HG02571 (cell line): ENCODE measurements around the gene YEATS2.

Experiments
- ATAC-seq: cut with Tn5 transposase; IDR thresholded peaks from one replicate; pipeline ENCODE4 v1.9.1; 2021; ENCODE audit warnings: mild to moderate bottlenecking, moderate library complexity; ENCODE audit not compliant: unreplicated experiment

YEATS2 gene

DNA sequence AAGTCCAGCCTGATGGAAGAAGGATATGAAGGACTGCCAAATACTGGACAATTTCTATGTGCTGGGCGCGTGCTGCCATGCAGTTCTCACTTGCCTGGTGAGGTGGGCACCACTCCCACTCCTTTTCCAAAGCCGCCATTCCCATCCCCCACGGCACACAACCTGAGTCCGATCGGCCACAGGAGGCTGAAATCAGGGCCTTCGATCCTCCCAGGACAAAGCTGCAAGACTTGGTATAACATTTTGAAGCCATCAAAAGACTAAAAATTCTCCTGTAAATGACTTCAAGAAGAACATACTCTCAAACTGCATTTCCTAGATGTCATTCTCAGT lies 130.9 kb downstream of the YEATS2 start:
- ATAC-seq: no peak

GRCh38 chr3:183829466-183829865 lies 131.9 kb downstream of the YEATS2 start:
- no peak for ATAC-seq

DNA sequence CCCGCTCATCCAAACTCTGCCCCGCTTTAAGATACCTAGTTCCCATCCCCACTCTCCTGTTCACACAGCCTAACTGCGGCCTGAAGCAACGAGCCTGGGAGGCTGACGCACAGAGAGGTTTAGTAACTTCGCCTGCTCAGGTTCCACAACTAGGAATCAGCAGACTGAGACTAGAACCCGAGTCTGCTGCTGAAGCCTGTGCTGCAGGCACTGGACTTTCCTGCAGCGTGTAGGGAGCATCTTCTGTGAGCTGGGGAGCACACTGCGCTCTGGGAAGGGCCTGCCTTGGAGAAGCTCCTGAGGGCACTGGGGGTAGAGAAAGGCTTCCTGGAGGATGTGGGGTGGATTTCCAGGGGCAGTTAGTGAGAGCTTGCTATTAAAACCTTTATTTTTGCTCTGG lies 132.6 kb downstream of the YEATS2 start:
- no peak for ATAC-seq

GRCh38 chr3:183833516-183833915 lies 135.9 kb downstream of the YEATS2 start:
- ATAC-seq: no peak

- no peak for ATAC-seq
Observed at GRCh38 chr3:183837390-183837789, 139.8 kb downstream of the YEATS2 start.

- ATAC-seq: no peak
Observed at GRCh38 chr3:183837894-183838293, 140.3 kb downstream of the YEATS2 start.

- no peak for ATAC-seq
Observed at GRCh38 chr3:183839751-183840150, 142.2 kb downstream of the YEATS2 start.

DNA sequence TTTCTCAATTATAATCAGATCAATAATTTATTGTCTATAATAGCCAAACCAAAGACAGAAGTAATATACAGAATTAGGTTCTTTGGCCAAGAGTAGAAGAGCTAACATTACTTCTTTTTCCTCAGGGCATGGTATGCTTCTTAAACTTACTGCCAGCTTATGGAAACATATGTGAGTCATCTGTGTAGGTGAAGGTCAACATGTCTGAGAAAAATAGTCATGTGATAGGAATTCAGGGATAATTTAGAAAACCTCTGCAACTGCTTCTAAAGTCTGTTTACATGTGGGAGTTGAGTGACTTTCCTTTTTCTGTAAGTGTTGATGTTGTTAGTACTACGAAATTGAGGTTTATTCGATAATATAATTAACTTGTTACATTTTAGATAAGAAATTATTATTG lies 147.0 kb downstream of the YEATS2 start:
- ATAC-seq: no peak

- no peak for ATAC-seq
Observed at GRCh38 chr3:183845090-183845489, 147.5 kb downstream of the YEATS2 start.

- ATAC-seq: no peak
Observed at GRCh38 chr3:183845608-183846288, 148.2 kb downstream of the YEATS2 start.

GRCh38 chr3:183854318-183855035 lies 156.9 kb downstream of the YEATS2 start:
- no peak for ATAC-seq

GRCh38 chr3:183857863-183858262 lies 160.3 kb downstream of the YEATS2 start:
- ATAC-seq: no peak
